Measurements from ENCODE around the gene RAB1B.
"Not testable (repeated sequence)": the region's sequence is repeated elsewhere in the genome, so short reads cannot be mapped to it uniquely, and the experiment has no call there.

Gene RAB1B

GRCh38 chr11:66309475-66309874 lies 41.0 kb downstream of the RAB1B start:
- no peak for DNase-seq

DNA sequence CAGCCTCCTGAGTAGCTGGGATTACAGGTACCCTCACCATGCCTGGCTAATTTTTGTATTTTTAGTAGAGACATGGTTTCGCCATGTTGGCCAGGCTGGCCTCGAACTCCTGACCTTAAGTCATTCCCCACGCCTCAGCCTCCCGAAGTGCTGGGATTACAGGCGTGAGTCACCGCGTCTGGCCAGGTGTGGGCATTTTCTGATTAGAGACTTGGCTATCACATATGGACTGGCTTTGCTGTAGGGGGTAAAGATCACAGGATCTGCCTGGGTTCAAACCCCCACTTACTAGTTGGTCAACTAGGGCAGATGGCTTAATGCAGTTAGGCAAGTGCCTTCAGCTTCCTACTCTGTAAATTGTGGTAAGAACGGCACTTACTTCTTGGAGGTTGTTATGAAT lies 41.9 kb downstream of the RAB1B start:
- DNase-seq: no peak

DNA sequence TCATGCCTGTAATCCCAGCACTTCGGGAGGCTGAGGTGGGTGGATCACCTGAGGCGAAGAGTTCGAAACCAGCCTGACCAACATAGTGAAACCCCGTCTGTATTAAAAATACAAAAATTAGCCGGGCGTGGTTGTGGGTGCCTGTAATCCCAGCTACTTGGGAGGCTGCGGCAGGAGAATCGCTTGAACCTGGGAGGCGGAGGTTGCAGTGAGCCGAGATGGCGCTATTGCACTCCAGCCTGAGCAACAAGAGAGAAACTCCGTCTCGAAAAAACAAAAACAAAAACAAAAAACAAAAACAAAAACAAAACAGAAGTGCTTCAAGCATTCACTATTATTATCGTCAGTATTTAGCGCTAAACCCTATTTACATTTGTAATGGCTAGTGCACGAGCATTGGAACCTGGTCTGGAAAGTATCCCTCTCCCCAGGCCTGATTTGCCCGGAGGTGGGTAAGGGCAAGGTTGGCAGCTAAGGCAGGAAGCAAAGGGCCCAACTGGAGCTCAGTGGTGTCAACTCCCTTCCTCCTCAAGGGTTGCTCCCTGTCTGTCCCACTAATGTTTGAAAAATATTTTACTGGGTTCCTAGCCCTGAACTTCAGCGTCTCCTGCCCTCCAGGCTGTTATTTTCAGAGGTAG lies 42.5 kb downstream of the RAB1B start:
- DNase-seq: not testable (repeated sequence)

DNA sequence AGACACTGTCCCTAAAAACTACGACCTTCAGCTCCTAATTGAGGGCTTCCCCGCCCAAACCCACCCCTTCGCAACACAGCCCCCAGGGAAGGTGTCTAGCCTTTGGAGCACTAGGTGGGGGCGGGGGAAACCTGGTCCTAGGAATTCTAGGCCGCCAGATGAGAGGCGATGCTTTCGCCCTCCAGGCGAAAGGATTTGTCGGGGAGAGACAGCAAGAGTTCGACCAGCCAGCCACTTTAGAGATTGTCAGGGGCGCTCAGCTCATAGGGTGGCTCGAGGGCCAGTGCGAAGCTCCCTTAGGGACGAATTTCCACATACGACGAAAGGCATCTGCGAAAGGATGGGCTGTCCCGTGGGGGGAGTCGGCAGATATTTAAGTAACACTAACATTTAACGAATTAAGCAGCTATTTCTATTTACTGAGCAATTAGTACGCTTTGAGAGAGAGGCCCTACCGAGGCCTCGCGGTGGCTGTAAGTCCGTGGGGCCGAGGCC lies 43.1 kb downstream of the RAB1B start:
- DNase-seq: no peak

GRCh38 chr11:66311965-66312548 lies 43.6 kb downstream of the RAB1B start:
- peak; percentile 52 to 90 (median 80) for DNase-seq

DNA sequence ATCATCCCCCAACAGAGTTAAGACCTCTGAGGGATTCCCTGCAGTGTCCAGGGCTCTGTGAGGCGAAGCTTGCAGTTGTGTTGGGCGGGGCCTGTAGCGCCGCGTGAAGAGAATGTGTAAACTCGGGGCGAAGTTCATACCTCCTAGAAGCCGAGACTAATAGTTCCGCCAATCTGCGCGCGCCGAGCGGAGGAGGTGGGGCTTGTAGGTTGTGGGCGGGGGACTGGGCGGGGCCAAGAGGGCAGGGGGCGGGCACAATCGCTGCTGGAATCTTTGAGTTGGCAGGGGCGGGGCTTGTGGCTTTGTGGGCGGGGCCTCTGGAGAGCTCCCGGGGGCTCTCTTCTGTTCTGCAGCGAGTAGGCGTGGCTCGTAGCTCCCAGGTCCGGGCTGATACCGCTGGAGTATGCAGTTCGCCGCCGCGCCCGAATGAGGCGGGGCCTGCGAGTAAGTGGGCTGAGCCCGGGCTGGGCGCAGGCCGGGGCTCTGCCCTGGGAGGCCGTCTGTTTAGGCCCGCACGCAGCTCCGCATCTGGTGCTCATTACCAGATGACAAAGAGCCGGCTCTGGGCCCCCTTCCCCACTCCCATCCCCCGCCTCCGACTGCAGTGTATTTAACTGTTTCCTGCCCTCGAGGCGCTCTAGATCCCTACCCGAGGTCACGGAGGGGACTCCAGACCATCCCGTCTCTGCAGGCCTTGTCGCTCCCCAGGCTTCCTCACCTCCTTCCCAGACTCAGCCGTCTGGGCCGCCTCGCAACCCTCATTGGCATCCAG lies 44.3 kb downstream of the RAB1B start:
- peak; percentile 34 to 90 (median 85) for DNase-seq

DNA sequence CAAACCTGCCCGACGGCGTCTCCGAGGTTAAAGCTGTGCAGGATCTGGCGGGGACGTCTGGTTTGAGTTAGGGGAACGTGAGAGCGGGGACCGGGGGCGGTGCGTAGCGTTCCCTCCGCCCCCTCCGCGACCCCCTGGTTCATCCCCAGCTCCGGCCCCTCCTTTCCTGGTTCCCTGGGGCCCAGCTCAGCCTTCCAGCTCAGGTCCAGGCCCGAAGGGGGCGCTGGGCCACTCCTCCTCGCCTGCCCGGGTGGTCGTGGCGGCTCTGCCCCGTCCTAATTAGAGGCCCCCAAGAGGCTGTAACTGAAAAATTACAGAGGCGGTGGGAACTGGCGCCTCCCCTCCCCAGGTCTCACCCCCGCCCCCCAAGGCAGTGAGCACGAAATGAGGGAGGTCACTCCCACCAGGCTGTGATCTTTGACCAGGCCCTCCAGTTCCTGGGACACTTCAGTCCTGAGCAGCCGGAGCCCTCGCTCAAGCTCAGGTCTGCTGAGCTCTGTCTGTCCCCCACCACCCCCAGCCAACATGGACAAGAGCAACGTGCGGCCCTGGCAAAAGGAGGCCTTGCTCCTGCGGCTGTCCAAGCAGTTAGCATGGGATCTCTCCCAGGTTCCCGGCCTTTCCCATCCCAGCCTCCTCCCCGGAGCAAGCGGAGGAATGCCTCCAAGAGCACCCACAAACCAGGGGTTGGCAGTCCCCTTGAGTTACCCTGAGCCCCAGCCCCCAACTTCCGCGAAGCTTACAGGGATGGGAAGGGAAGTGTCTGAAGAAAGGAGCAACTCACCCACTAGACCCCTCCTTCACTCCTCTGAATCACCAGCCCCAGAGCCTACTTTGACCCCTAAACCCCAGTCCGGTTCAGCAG lies 45.1 kb downstream of the RAB1B start:
- DNase-seq: no peak

DNA sequence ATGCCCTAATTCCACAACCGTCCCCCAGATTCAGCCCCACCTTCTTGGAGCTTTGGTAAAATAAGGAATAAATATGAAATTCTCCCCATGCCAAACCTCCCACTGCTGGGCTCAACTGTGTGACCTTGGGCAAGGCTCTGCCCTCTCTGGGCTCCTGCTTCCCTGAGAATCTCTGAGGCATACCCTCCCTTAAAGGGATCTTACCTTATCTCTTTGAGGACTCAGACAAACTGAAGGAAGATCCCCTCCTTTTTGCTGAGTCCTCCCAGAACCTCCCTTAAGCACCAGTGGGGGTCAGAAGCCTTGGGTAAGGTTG lies 45.7 kb downstream of the RAB1B start:
- no peak for DNase-seq

DNA sequence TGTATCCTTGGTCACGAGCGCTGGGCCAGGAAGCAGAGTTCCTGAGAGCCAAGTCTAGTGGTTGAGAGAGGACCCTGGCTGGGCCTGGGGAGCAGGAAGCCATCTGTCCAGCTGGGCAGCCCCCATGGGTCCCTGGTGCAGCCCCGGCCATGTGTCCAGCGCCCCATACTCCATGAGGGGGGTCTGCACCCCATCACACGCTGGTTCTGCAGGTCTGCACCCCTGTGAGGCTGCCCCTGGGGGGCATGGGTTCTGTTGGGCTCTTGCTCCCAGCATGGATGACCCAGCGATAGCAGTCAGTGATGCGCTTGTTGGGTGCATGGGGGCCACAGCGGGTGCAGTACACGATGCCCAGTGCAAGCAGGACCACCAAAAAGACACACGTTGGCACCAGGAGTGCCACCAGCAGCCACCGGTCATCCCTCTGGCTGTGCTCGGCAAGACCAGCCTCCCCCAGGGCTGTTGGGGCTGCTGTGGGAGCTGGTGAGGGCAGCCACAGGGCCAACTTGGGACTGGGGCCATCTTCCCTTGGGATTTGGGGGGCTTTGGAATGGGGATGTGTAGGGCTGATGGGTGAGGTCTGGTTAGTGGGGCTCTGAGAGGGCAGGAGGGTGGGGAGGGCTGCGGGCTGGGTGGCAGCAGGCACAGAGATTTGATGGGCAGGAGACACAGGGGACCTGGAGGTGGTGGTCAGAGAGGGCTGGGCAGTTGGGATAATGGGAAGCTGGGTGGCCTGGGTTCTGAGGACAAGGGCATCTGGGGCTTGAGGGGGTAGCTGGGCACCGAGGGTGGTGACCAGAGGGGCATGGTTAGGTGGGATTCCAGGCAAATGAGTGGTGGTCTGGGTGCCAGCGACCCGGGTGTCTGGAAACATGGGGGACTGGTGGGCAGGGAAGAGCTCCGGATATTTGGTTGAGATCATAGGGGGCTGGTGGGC lies 46.4 kb downstream of the RAB1B start:
- no peak for DNase-seq

GRCh38 chr11:66315498-66315885 lies 47.1 kb downstream of the RAB1B start:
- DNase-seq: no peak

- DNase-seq: no peak
Measured at GRCh38 chr11:66315921-66316811, 47.7 kb downstream of the RAB1B start.

GRCh38 chr11:66316849-66317251 lies 48.4 kb downstream of the RAB1B start, which contains the start of gene CD248:
TSS of gene CD248 (minus strand) at chr11:66317044. CDS start at chr11:66317027, 17 bp downstream.
- no peak for DNase-seq

- no peak for DNase-seq
Measured at GRCh38 chr11:66317322-66317722, 48.9 kb downstream of the RAB1B start.

GRCh38 chr11:66317723-66318599 lies 49.5 kb downstream of the RAB1B start:
- DNase-seq: no peak

GRCh38 chr11:66318600-66318970 lies 50.1 kb downstream of the RAB1B start:
- no peak for DNase-seq

GRCh38 chr11:66320289-66320688 lies 51.9 kb downstream of the RAB1B start:
- not testable (repeated sequence) for DNase-seq

DNA sequence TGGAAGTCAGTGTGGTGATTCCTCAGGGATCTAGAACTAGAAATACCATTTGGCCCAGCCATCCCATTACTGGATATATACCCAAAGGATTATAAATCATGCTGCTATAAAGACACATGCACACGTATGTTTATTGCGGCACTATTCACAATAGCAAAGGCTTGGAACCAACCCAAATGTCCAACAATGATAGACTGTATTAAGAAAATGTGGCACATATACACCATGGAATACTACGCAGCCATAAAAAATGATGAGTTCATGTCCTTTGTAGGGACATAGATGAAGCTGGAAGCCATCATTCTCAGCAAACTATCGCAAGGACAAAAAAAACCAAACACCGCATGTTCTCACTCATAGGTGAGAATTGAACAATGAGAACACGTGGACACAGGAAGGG lies 52.3 kb downstream of the RAB1B start:
- not testable (repeated sequence) for DNase-seq

DNA sequence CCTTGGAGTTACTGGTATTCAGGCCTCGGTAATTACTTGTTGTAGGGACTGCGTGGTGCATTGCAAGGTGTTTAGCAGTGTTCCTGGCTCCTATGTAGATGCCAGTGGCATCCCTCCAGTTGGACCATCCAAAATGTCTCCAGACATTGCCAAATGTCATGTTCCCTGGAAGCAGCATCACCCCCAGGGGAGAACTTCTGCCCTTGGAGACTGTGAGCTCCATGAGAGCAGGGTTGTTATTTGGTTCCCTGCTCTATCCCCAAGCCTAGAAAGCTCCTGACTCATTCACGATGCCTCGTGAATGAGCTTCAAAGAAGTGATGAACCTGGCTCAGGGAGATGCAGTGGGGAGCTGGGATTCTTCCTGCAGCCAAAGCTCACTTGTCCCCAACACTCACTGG lies 53.2 kb downstream of the RAB1B start:
- no peak for DNase-seq

- no peak for DNase-seq
Measured at GRCh38 chr11:66322732-66323427, 54.4 kb downstream of the RAB1B start.
